A549 (cell line): Measurements from ENCODE around the gene MOK. TPM values are rescaled to one million over a fixed set of nuclear protein-coding genes. Genes with fewer than 3 reads are reported as not detected.
A peak's percentile ranks its signal among the peaks of the same experiment; 100 is the strongest.

Source experiments
- ATAC-seq, 2 experiments: fragments of 200-7000 bp in 1 of 2; fragments of >200 bp in 1 of 2; cut with Nextera tagmentation in 1 of 2; cut with Tn5 transposase in 1 of 2; 3 replicates each; pipeline versions ENCODE4 v1.8.0 to v1.9.1; 2018 to 2020; ENCODE audit warnings: mild to moderate bottlenecking in 1 of 2, moderate library complexity in 1 of 2
- CTCF ChIA-PET: fragments of 300-600 bp; sonication (Branson Sonifier 250); formaldehyde crosslinking; extraction: SDS; loops from one replicate; lab custom pipeline; 2021; ENCODE audit warnings: antibody characterized with exemption, inconsistent platforms; lab: Yijun Ruan, JAX
- POLR2A ChIA-PET: fragments of 350-600 bp; formaldehyde crosslinking; extraction: SDS; loops from one replicate; lab custom pipeline; 2021; ENCODE audit warnings: antibody characterized with exemption, inconsistent platforms; lab: Yijun Ruan, JAX
- DNase-seq, 2 experiments: peaks; one replicate each; pipeline versions ENCODE4 v3.0.0 to v3.0.0-alpha.2; 2011 to 2016; ENCODE audit warnings: low read depth in 1 of 2, low spot score in 1 of 2
- FAIRE-seq: peaks from 2 replicates; lab custom pipeline; 2011; peaks lifted over from hg19 to GRCh38; lab: Jason Lieb, UNC
- H3K27ac ChIP-seq, 2 experiments: fragments of >200 bp; sonication (Bioruptor Twin); formaldehyde crosslinking; 3 replicates each; pipeline ENCODE4 v1.5.1; 2016 to 2017
- H3K4me1 ChIP-seq: fragments of >200 bp; sonication (Bioruptor Twin); formaldehyde crosslinking; 3 replicates; pipeline ENCODE4 v1.6.1; 2016
- H3K4me2 ChIP-seq: fragments of >200 bp; sonication (Bioruptor Twin); formaldehyde crosslinking; 3 replicates; pipeline ENCODE4 v1.6.1; 2016
- H3K4me3 ChIP-seq: fragments of >200 bp; sonication (Bioruptor Twin); formaldehyde crosslinking; 3 replicates; pipeline ENCODE4 v1.5.1; 2016
- H3K9me3 ChIP-seq: fragments of >200 bp; sonication (Bioruptor Twin); formaldehyde crosslinking; 3 replicates; pipeline ENCODE4 v1.6.1; 2016
- CHD4 ChIP-seq: fragments of 200-600 bp; sonication (generic); IDR thresholded peaks from 2 replicates; pipeline ENCODE4 v1.6.1; 2016; ENCODE audit warnings: antibody characterized with exemption, mild to moderate bottlenecking, borderline replicate concordance
- ESRRA ChIP-seq: fragments of 150-350 bp; IDR thresholded peaks from 2 replicates; pipeline ENCODE4 v1.6.1; 2014; ENCODE audit warnings: mild to moderate bottlenecking, low read length, borderline replicate concordance
- FOXS1 ChIP-seq: fragments of 250-450 bp; sonication (Bioruptor Pico); IDR thresholded peaks from 2 replicates; pipeline ENCODE4 v1.5.0; 2020; ENCODE audit warnings: mild to moderate bottlenecking, moderate library complexity
- GATA3 ChIP-seq: IDR thresholded peaks from 2 replicates; pipeline ENCODE4 v1.6.1; 2012; ENCODE audit warnings: borderline replicate concordance
- HDAC2 ChIP-seq: fragments of 200-600 bp; sonication (generic); IDR thresholded peaks from 2 replicates; pipeline ENCODE4 v1.6.1; 2016
- HEYL ChIP-seq: fragments of 250-450 bp; sonication (Bioruptor Pico); IDR thresholded peaks from 2 replicates; pipeline ENCODE4 v1.8.0; 2021; ENCODE audit warnings: mild to moderate bottlenecking, moderate library complexity
- HOXB5 ChIP-seq: fragments of 250-450 bp; sonication (Bioruptor Pico); IDR thresholded peaks from 2 replicates; pipeline ENCODE4 v1.5.0; 2020; ENCODE audit warnings: mild to moderate bottlenecking, moderate library complexity
- JUN ChIP-seq, 2 experiments: fragments of >200 bp; sonication (Bioruptor Twin); formaldehyde crosslinking; IDR thresholded peaks; 2 replicates in 1 of 2; 3 replicates in 1 of 2; pipeline ENCODE4 v1.6.1; 2016 to 2017
- NFE2L2 ChIP-seq: fragments of 150-350 bp; conservative IDR thresholded peaks from 2 replicates; pipeline ENCODE4 v1.6.1; 2014; ENCODE audit warnings: low read length
- NPAS2 ChIP-seq: fragments of 250-450 bp; sonication (Bioruptor Pico); IDR thresholded peaks from 2 replicates; pipeline ENCODE4 v1.8.0; 2022; ENCODE audit warnings: mild to moderate bottlenecking, moderate library complexity, borderline replicate concordance
- PHF8 ChIP-seq: fragments of 200-600 bp; sonication (generic); IDR thresholded peaks from 2 replicates; pipeline ENCODE4 v1.6.1; 2016; ENCODE audit warnings: low read depth, mild to moderate bottlenecking, antibody characterized with exemption, moderate library complexity, borderline replicate concordance
- RAD21 ChIP-seq, 2 experiments: fragments of >200 bp in 1 of 2; sonication (Bioruptor Twin) in 1 of 2; formaldehyde crosslinking in 1 of 2; IDR thresholded peaks in 1 of 2; conservative IDR thresholded peaks in 1 of 2; 2 replicates in 1 of 2; 3 replicates in 1 of 2; pipeline ENCODE4 v1.6.1; 2012 to 2018; ENCODE audit warnings: inconsistent platforms in 1 of 2
- RARB ChIP-seq: fragments of 250-450 bp; sonication (Bioruptor Pico); IDR thresholded peaks from 2 replicates; pipeline ENCODE4 v1.8.0; 2021; ENCODE audit warnings: mild to moderate bottlenecking, moderate library complexity
- RFX5 ChIP-seq: fragments of 450-650 bp; IDR thresholded peaks from 2 replicates; pipeline ENCODE4 v1.7.1; 2014; ENCODE audit warnings: antibody characterized with exemption, mild to moderate bottlenecking, moderate library complexity
- SMC3 ChIP-seq: fragments of >200 bp; sonication (Bioruptor Twin); formaldehyde crosslinking; IDR thresholded peaks from 3 replicates; pipeline ENCODE4 v1.6.1; 2018; ENCODE audit warnings: inconsistent platforms
- TFCP2L1 ChIP-seq: fragments of 250-450 bp; sonication (Bioruptor Pico); IDR thresholded peaks from 2 replicates; pipeline ENCODE4 v1.5.0; 2021; ENCODE audit warnings: mild to moderate bottlenecking
- ZFP36 ChIP-seq: fragments of 450-650 bp; IDR thresholded peaks from 2 replicates; pipeline ENCODE4 v1.6.1; 2014; ENCODE audit warnings: borderline replicate concordance; ENCODE audit not compliant: partially characterized antibody
- WGBS: methylation state at CpG from one replicate; pipeline ENCODE4 v1.1.6; 2017; ENCODE audit errors: missing lambda C conversion rate; 5-methylcytosine and 5-hydroxymethylcytosine counted together
- polyA plus RNA-seq, 4 experiments: library from polyadenylated mRNA; depleted of rRNA in 3 of 4; stranded (reverse); fragments of >200 nt; fragmentation: RNase III in 1 of 4; extraction: RNeasy Plus Mini Kit Qiagen cat#74134 plus additional on column Dnase treatment in 1 of 4; gene quantifications; 2 replicates in 3 of 4; 3 replicates in 1 of 4; pipeline ENCODE4 v1.2.3, GENCODE V29; 2011 to 2017
- TF ChIP-seq, protein P1 (sequence below): fragments of >200 bp; sonication (Bioruptor Twin); formaldehyde crosslinking; IDR thresholded peaks from 3 replicates; pipeline ENCODE4 v1.5.1; 2016
- TF ChIP-seq, protein P2 (sequence below): fragments of 150-350 bp; IDR thresholded peaks from 2 replicates; pipeline ENCODE4 v1.6.1; 2014; ENCODE audit warnings: low read depth, mild to moderate bottlenecking, low read length
- TF ChIP-seq, protein P3 (sequence below): IDR thresholded peaks from 2 replicates; pipeline ENCODE4 v1.6.1; 2012
- TF ChIP-seq, protein P4 (sequence below): fragments of 250-450 bp; sonication (Bioruptor Pico); IDR thresholded peaks from 2 replicates; pipeline ENCODE4 v1.5.0; 2021; ENCODE audit warnings: mild to moderate bottlenecking, moderate library complexity, borderline replicate concordance
- TF ChIP-seq, protein P5 (sequence below): fragments of >200 bp; sonication (Bioruptor Twin); formaldehyde crosslinking; IDR thresholded peaks from 3 replicates; pipeline ENCODE4 v1.6.1; 2016

MOK gene
- polyA plus RNA-seq, 2 of the 4 experiments (the other 2 are of a cell fraction) = 12.6 to 18.5 TPM

DNA sequence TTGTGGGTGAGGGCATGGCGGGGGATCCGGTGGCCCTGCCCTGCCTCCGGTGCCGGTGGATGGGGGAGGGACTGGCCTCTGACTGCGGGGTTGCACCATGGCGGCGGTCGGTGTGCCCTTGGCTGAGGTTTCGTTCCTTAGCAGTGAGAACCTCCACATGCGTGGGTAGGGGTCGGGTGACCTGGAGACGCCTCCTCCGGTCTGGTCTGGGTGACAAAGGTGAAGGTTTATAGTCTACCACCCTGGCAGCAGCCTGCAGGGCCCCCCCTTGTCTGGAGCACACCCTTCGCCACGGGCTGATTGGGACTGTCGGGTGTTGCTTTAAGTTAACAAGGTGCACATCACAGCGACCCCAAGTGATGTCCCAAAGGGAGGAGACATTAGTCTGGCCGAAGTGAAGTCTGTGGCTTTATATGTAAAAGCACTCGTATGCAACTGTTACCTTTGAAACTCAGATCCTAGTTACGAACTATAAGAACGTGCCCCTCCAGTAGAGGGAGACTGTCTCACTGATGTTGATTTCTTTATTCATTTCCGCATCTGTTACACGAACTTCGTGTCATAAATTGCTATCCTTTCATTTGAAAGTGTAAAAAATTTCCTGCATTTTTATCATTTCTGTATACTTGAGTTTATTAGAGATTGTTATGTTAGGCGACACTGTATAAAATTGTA lies 90.8 kb downstream of the MOK start:
- no peak for FAIRE-seq
- no peak for TF ChIP-seq ZFP36
- no peak for TF ChIP-seq TFCP2L1 (CRISPR knock-in tag)
- TF ChIP-seq, protein P1, sequence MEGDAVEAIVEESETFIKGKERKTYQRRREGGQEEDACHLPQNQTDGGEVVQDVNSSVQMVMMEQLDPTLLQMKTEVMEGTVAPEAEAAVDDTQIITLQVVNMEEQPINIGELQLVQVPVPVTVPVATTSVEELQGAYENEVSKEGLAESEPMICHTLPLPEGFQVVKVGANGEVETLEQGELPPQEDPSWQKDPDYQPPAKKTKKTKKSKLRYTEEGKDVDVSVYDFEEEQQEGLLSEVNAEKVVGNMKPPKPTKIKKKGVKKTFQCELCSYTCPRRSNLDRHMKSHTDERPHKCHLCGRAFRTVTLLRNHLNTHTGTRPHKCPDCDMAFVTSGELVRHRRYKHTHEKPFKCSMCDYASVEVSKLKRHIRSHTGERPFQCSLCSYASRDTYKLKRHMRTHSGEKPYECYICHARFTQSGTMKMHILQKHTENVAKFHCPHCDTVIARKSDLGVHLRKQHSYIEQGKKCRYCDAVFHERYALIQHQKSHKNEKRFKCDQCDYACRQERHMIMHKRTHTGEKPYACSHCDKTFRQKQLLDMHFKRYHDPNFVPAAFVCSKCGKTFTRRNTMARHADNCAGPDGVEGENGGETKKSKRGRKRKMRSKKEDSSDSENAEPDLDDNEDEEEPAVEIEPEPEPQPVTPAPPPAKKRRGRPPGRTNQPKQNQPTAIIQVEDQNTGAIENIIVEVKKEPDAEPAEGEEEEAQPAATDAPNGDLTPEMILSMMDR = peak; percentile 32; the same call in 1 of the 3 replicates
- TF ChIP-seq RAD21 (conservative IDR thresholded peaks at IDR 0.05 in 1 of 2, IDR thresholded peaks at IDR 0.05 in 1 of 2) = 0 out of 5 replicates have a peak, but pooled peaks of 1 of the 2 experiments have one; percentile 18
- TF ChIP-seq RARB (CRISPR knock-in tag) = no peak
- TF ChIP-seq, all 56 proteins: peak for 2
- ATAC-seq = no peak
- Histone ChIP-seq H3K4me3 (no peak overlapping the region), H3K27ac (no peak overlapping the region), H3K4me1 (no peaks in the 10 kb centered on the region), H3K4me2 (no peak overlapping the region), H3K9me3 (no peaks in the 10 kb centered on the region)
- 90% methylated on average over 25 of the region's 25 CpGs for WGBS
- POLR2A ChIA-PET = no interaction called here
- DNase-seq = peak; percentile 12 to 31
- CTCF ChIA-PET = interaction anchor here (1.1 to 2.7 kb wide), 5 partner anchors 22 to 103 kb away, joined by 3 to 22 read pairs (median 8); no protein-coding TSS in a partner anchor

DNA sequence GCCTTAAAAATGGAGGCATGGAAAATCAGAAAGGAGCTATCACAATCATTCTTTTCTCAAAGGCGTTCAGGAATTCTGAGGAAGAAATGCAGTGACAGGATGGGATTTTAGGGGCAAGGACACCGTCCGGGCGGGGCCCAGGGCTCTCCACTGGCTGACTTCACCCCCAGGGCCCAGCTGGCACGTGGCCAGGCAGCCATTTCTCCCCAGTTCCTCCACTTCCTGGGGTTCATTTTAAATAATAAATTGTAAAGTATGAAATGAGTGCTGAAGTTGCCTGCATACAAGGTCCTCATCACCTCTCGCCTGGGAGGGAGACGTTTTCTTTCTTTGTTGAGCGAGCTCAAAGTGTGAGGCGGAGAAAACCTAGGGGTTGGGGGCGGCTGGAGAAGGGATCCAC lies 91.5 kb downstream of the MOK start:
- POLR2A ChIA-PET = no interaction called here

DNA sequence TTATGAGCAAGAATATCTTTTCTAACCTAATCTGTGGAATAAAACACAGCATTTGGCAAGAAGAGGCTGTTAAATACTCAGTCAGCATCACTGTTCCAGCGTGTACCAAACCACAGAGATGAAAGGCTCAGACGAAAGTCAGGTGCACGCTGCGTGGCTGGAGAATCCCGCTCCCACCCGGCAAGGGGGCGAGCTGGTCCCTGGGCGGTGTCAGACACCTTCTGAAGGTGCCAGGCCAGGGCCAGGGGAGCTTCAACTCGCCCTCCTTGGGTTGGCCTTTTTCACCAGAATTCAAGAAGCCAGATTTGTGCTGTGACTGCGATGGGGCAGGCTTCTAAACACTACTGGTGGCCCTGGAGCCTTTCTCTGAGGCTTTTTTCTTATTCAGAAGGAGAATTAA lies 92.1 kb downstream of the MOK start:
- DNase-seq = no peak
- ChIA-PET CTCF (interaction anchor here (1.1 to 1.6 kb wide), 3 partner anchors 9 to 102 kb away, joined by 3 to 8 read pairs (median 4); no protein-coding TSS in a partner anchor), POLR2A (no interaction called here)
- no peaks in the 10 kb centered on the region for H3K9me3 ChIP-seq
- no peak overlapping the region for H3K4me2 ChIP-seq
- no peaks in the 10 kb centered on the region for H3K4me1 ChIP-seq
- 91% methylated on average over 10 of the region's 10 CpGs for WGBS
- no peak overlapping the region for H3K4me3 ChIP-seq
- no peak for ATAC-seq
- H3K27ac ChIP-seq = no peak overlapping the region
- no peak for FAIRE-seq
- TF ChIP-seq SMC3 (no peak), GATA3 (no peak), RFX5 (no peak), PHF8 (no peak), HOXB5 (no peak), JUN (IDR thresholded peaks at IDR 0.05) (no peak), HDAC2 (no peak)
- TF ChIP-seq, protein P2, sequence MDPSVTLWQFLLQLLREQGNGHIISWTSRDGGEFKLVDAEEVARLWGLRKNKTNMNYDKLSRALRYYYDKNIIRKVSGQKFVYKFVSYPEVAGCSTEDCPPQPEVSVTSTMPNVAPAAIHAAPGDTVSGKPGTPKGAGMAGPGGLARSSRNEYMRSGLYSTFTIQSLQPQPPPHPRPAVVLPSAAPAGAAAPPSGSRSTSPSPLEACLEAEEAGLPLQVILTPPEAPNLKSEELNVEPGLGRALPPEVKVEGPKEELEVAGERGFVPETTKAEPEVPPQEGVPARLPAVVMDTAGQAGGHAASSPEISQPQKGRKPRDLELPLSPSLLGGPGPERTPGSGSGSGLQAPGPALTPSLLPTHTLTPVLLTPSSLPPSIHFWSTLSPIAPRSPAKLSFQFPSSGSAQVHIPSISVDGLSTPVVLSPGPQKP = no peak
- TF ChIP-seq, protein P1 = no peak
- TF ChIP-seq, protein P3, sequence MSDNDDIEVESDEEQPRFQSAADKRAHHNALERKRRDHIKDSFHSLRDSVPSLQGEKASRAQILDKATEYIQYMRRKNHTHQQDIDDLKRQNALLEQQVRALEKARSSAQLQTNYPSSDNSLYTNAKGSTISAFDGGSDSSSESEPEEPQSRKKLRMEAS = no peak

More for the DNA sequence above, 91.5 kb downstream of the MOK start:
- CTCF ChIA-PET = interaction anchor here (1.1 to 1.6 kb wide), 3 partner anchors 9 to 101 kb away, joined by 3 to 8 read pairs (median 4); no protein-coding TSS in a partner anchor
- Histone ChIP-seq H3K4me2 (no peak overlapping the region), H3K9me3 (no peaks in the 10 kb centered on the region), H3K27ac (0 out of 6 replicates have a peak overlapping the region, but pooled peaks of 1 of the 2 experiments have one; percentile 17)
- no peak for ATAC-seq
- 84% methylated on average over 10 of the region's 10 CpGs for WGBS
- TF ChIP-seq NFE2L2 = no peak
- TF ChIP-seq, protein P4, sequence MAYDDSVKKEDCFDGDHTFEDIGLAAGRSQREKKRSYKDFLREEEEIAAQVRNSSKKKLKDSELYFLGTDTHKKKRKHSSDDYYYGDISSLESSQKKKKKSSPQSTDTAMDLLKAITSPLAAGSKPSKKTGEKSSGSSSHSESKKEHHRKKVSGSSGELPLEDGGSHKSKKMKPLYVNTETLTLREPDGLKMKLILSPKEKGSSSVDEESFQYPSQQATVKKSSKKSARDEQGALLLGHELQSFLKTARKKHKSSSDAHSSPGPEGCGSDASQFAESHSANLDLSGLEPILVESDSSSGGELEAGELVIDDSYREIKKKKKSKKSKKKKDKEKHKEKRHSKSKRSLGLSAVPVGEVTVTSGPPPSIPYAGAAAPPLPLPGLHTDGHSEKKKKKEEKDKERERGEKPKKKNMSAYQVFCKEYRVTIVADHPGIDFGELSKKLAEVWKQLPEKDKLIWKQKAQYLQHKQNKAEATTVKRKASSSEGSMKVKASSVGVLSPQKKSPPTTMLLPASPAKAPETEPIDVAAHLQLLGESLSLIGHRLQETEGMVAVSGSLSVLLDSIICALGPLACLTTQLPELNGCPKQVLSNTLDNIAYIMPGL (CRISPR knock-in tag) = no peak
- TF ChIP-seq ESRRA = no peak
- no peak for TF ChIP-seq ZFP36
- no peak for TF ChIP-seq NPAS2 (CRISPR knock-in tag)
- TF ChIP-seq, protein P5, sequence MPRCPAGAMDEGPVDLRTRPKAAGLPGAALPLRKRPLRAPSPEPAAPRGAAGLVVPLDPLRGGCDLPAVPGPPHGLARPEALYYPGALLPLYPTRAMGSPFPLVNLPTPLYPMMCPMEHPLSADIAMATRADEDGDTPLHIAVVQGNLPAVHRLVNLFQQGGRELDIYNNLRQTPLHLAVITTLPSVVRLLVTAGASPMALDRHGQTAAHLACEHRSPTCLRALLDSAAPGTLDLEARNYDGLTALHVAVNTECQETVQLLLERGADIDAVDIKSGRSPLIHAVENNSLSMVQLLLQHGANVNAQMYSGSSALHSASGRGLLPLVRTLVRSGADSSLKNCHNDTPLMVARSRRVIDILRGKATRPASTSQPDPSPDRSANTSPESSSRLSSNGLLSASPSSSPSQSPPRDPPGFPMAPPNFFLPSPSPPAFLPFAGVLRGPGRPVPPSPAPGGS = no peak
- TF ChIP-seq CHD4 = no peak
- no peak for TF ChIP-seq RARB (CRISPR knock-in tag)
- TF ChIP-seq HEYL (CRISPR knock-in tag) = no peak
- TF ChIP-seq FOXS1 = no peak
- no peak for TF ChIP-seq GATA3
- TF ChIP-seq, all 56 proteins: peak for 0
- Histone ChIP-seq H3K4me1 (no peaks in the 10 kb centered on the region), H3K4me3 (no peak overlapping the region)
- DNase-seq (no peak), FAIRE-seq (no peak)
